ENCODE results near the gene GSN.

- no peak for TF ChIP-seq POLR2A (IDR thresholded peaks at IDR 0.05; ENCODE audit: low read depth, low read length)
- TF ChIP-seq ZZZ3 (IDR thresholded peaks at IDR 0.05; ENCODE audit: control insufficient read depth, insufficient read length, low read depth), result no peak
- TF ChIP-seq CTCF (IDR thresholded peaks at IDR 0.05 in 2 of 3, conservative IDR thresholded peaks at IDR 0.05 in 1 of 3; ENCODE audit: control insufficient read depth in 2 of 3, extremely low read depth in 1 of 3, insufficient read depth in 1 of 3, low read depth in 3 of 3, low read length in 3 of 3), result no peak
- TF ChIP-seq EP300 (IDR thresholded peaks at IDR 0.05; ENCODE audit: borderline replicate concordance in 1 of 2, control insufficient read depth in 1 of 2, low read depth in 2 of 2, low read length in 2 of 2), result no peak
Measured at GRCh38 chr9:121271368-121272341, 3.7 kb downstream of the GSN start.
